Germinal center (tissue), 1 donor: ENCODE results near the gene LDLRAD3.

Experiments
- DNase-seq: peaks from one replicate; pipeline ENCODE4 v3.0.0; 2012; ENCODE audit warnings: mixed read lengths, low spot score

LDLRAD3 gene

DNA sequence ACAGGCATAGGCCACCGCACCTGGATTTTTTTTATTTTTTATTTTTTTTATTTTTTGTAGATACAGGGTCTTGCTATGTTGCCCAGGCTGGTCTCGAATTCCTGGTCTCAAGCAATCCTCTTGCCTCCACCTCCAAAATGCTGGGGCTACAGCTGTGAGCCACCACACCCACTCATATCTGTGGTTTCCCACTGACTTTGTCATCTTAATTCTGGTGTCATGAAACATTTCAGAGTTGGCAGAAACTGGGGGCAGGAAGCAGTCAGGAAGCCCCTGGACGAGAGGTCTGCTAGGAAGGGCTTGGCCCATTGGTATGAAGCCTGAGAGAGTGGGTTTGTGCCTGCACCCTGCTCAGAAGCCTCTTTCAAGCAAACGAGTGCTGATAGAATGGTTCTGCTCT is 296.3 kb downstream of the LDLRAD3 start:
- no peak for DNase-seq

DNA sequence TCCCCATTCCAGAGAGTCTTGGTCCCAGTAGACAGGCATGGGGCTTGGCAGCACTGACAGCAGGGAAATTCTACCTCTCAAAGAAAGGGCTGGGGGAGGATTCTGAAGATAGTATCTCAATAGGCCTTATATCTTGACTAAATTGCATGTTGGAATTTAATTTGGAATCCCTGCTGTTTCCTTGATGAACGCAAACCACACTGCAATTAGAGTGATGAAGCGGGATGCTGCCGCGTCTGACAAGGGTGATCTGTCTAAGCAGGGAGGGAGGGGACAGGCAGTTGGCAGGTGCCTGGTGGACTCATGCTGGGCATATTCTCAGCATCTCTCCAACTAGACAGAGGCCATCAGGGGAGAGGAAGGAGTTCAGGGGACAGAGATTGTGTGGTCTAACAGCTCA is 296.9 kb downstream of the LDLRAD3 start:
- DNase-seq = no peak

- DNase-seq = no peak
Measured at GRCh38 chr11:36241497-36241896, 297.6 kb downstream of the LDLRAD3 start.

DNA sequence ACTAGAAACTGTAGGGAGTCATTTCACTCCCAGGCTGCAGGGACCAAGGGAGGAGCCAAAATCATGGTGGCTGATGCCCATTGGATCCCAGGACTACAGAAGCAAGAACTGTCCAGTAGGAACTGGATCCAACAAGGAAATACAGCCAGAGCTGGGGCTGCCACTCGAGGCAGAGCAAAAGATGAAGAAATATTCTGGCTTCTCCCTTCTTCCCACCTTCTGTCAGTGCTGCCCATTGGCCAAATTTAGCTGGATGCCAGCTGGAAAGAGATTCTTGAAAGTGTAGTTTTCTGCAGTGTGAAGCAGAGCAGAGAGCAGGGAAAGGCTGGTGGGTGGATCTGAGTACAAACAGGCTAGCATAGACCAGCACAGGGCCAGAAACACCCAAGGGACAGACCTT is 299.8 kb downstream of the LDLRAD3 start:
- DNase-seq = no peak

GRCh38 chr11:36247493-36247892 is 303.6 kb downstream of the LDLRAD3 start:
- no peak for DNase-seq

DNA sequence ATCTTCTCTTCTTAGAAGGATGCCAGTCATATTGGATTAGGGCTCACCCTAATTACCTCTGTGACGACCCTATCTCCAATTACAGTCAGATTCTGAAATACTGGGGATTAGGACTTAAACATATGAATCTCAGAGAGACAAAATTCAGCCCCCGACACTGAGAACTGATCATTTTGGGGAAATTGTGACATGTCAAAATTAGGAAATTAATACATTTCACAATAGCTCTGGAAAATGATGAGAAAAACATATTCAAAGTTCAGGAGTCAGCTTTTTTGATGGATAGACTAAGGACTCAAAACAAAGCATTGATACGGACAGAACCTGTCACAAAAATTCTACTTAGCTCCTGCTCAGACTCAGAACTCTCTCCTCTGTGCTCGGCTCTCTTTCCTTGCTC is 304.6 kb downstream of the LDLRAD3 start:
- DNase-seq = no peak

DNA sequence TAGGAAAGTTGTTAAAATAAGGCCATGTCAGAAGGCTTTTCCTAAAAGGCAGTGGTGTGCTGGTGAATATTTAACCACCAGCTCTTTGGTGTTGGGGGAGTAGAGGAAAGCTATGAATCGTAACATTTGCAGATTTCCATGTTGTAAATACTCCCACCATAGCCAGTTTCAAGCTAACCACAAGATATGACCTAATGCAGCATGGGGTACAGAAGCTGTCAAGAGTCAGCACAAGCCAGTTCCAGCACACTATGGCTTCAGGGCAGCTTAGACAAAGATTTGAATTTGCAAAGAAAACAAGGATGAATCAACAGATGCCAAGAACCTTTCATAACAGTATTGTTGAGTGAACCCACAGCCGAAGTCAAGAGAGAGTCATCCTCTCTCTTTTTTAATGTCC is 305.4 kb downstream of the LDLRAD3 start:
- DNase-seq = no peak

DNA sequence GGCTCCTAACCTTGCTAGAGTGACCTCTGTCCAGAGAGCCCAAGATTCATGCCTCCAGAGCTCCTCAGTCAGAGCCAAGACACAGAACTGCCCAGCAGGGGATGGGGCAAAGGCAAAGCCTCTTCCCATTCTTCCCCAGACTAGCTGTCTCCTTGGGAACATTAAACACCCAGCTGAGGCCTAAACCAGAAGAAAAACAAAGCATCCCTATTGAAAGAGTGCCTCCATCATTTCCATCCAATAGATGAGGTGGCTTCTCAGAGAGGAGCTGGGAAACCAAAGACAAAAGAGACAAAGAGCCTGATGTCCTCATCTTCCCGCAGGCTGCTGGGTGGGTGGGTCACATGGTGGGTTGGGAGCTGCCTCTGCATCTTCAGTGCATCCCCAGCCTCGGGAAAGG is 308.0 kb downstream of the LDLRAD3 start:
- DNase-seq = no peak

GRCh38 chr11:36253238-36253637 is 309.4 kb downstream of the LDLRAD3 start:
- DNase-seq = no peak

GRCh38 chr11:36254713-36255112 is 310.9 kb downstream of the LDLRAD3 start:
- DNase-seq = no peak

- no peak for DNase-seq
Measured at GRCh38 chr11:36257351-36257750, 313.5 kb downstream of the LDLRAD3 start.

DNA sequence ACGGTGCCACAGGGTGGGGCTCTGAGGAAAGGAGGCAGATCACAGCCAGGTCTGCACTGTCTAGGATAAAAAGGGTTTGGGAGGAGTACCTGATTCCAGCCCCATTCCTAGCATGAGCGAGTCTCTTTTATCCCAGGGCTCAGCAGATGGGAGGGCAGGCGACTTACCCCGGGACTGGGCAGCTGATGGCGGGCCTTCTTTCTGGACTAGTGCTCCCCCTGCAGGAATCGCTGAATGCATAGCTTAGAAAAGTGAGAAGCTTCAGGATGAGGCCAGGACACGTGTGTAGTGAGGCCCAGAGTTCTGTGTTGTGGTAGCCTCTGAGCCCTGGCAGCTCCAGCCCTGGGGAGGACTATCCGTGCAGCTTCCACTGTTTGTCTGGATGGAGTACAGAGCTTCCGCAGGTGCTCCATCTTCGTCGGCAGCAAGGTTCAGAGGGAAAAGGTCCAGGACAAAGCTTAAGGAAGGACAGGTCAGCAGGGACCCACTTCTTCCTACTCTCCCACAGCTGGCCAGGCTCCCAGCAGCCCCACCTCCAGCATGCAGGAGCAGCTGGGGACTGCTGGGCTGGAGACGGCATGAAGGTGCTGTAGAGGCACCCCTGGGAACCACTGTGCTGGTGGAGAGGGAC is 315.0 kb downstream of the LDLRAD3 start:
- DNase-seq = peak; percentile 24

DNA sequence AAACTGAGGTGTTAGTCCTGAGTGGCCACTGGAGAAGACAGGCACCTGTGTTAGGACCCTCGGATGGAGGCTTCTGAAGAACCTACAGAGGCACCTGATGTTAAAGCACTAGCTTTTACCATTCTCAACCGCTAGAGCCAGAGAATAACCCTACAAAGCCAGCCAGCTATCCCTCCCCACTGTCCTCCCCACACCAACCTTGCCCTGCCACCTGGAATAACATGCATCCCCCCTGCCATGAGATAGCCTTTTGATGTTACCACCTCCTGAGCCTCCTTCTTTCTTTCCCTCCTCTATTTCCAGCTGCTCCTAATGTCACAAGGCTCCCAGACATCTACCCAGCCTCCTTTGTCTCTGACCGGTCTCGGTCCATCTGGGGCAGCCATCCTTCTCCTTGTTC is 317.2 kb downstream of the LDLRAD3 start:
- no peak for DNase-seq

GRCh38 chr11:36264011-36264972 is 320.4 kb downstream of the LDLRAD3 start:
- DNase-seq = no peak

DNA sequence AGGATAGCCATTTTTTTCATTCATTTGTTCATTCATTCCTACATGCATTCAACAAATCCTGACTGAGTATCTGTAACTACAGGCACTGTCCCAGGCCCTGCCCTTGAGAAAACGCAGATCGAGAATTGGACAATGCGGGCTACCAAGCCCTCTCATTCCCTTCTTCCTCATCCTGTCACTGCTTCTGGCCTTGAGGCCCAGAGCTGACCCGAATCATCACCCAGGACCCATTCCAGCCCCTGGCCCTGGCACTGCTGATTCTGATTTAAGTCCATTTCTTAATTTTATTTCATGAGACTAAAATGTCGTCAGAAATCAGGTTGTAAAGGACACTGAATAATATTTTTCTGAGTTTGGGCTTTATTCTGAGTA is 321.1 kb downstream of the LDLRAD3 start:
- DNase-seq = no peak

- DNase-seq = peak; percentile 68
Measured at GRCh38 chr11:36265793-36266628, 322.1 kb downstream of the LDLRAD3 start.

GRCh38 chr11:36266767-36267166 is 322.9 kb downstream of the LDLRAD3 start:
- DNase-seq = no peak

DNA sequence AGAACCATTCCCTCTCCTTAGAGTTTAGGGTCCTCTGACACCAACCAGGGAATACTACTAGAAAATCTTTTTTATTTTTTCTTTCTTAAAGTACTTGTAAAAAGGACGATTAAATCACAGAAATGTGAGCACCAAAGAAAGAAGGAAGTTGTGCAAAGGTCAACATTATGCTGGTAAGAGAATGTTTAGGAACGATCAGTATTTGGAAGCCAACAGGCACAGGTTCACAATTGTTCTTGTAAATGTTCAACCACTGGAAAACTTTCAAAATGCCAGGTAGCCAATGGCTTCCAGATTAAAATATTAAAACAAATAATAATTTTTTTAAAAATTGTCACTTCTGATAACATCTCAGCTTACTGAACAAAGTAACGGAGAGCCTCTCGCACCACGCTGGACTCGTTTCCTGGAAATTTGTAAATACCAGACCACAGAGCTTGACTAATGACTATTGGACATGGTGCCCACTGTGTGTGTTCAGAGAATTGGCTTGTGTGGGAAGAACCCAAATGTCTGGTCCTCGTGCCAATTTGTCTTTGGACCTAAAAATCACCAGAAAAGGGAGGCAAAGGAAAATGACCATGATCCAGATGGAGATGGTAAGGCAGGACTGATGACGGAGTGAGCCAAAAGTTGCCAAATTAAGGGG is 324.6 kb downstream of the LDLRAD3 start:
- DNase-seq = no peak

DNA sequence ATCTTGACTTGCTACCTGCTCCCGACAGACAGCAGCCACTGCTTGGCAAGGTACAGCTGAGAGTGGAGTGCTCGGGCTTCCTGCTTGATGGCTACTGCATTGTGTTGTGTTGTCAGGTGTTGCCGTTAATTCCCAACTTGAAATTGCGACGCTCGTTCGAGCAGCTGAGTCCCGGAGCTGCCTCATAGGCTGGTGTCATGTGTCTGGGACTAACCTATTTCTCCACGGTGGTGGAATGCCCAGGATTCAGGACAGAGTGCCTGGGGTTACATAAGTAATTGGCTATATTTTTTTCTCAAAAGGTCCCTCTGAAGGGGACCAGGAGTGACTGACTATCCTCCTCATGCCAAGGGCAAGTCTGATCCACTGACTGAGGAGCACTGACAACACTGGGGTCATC is 326.8 kb downstream of the LDLRAD3 start:
- no peak for DNase-seq

DNA sequence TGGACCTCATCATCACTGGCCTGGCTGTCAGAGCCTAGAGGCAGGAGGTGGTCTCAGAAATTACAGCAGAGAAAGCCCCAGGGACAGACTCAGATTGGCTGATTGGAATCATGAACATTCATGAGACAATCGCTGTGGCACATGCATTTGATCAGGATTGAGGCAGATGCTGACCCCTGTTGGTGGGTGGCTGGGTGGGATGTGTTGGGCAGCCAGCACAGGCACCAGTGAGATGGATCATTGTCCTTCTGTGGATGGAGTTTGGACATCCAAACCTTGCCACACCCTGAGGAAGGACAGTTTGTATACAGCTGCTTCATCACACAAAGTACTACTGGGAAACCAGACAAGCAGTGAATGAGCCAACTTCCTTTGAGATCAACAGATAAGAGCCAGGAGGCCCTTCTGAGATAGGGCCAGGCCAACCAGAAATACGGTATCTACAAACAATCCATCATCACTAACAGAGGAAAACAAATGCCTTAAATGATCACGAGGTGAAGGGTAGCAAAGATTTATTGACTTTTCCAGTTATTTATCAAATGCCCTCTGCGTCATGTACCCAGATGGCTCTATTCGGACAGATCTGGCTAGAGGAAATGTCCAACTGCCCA is 328.0 kb downstream of the LDLRAD3 start:
- no peak for DNase-seq

DNA sequence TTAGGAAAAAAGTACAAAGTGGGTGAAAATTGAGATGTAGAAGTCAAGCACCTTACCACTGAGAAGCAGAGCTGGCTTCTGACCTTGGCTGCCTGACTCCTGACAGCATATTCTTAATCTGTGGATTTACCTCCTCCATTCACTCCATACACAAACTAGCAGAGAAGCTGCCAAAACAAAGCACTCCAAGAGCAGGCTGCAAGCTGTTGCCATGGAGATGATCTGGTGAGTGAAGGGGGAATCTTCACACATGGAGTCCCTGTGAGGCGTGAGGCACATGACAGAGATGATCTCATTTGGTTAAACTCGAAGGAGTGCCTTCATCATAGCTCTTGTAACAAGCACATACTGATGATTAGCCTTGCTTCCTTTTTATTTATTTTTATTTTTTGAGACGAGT is 329.2 kb downstream of the LDLRAD3 start:
- DNase-seq = no peak

DNA sequence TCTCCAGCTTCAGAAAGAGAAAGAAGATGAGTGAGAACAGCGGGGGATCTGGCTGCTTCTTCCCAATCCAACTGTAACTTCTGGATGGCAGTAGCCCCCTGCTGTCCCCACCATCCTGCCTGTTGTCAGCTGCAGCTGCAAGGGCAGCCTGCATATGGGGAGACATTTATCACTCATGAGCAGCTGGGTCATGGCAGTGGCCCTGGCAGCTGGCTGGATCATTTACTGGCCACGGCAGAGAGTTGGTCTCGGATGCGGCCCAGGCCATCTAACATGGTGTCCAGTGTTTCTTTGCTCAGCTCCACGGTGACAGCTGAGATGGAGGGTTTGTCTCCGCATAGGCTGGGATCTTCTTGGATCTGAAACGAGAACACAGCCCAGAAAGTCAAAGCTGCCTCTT is 330.6 kb downstream of the LDLRAD3 start:
- DNase-seq = no peak
